GM19452 (cell line): ENCODE measurements around the gene EHD3.

Source experiments
- ATAC-seq: cut with Tn5 transposase; IDR thresholded peaks from one replicate; pipeline ENCODE4 v1.9.1; 2021; ENCODE audit not compliant: unreplicated experiment

The EHD3 gene

GRCh38 chr2:31233741-31234682, at the start of gene EHD3:
Gene EHD3 (plus strand): TSS chr2:31234152. CDS start chr2:31234622, 470 bp downstream.
- ATAC-seq: peak; percentile 96

- ATAC-seq: no peak
These were observed 46.8 kb upstream of the EHD3 start for GRCh38 chr2:31187166-31187565.

- no peak for ATAC-seq
These were observed 45.8 kb upstream of the EHD3 start for GRCh38 chr2:31188131-31188530.

GRCh38 chr2:31189141-31189540, 44.8 kb upstream of the EHD3 start:
- ATAC-seq: no peak

- ATAC-seq: no peak
These were observed 43.8 kb upstream of the EHD3 start for GRCh38 chr2:31190188-31190587.

- no peak for ATAC-seq
These were observed 42.0 kb upstream of the EHD3 start for GRCh38 chr2:31191931-31192330.

GRCh38 chr2:31192396-31192795, 41.6 kb upstream of the EHD3 start:
- no peak for ATAC-seq

- no peak for ATAC-seq
These were observed 41.0 kb upstream of the EHD3 start for GRCh38 chr2:31192851-31193392.

- no peak for ATAC-seq
These were observed 40.1 kb upstream of the EHD3 start for GRCh38 chr2:31193806-31194205.

- ATAC-seq: no peak
These were observed 37.3 kb upstream of the EHD3 start for GRCh38 chr2:31196622-31197021.

GRCh38 chr2:31197166-31197565, 36.8 kb upstream of the EHD3 start:
- no peak for ATAC-seq

GRCh38 chr2:31197669-31198068, 36.3 kb upstream of the EHD3 start:
- no peak for ATAC-seq

GRCh38 chr2:31199206-31199605, 34.7 kb upstream of the EHD3 start:
- no peak for ATAC-seq

GRCh38 chr2:31200972-31201371, 33.0 kb upstream of the EHD3 start:
- no peak for ATAC-seq

GRCh38 chr2:31202041-31202440, 31.9 kb upstream of the EHD3 start:
- ATAC-seq: no peak

GRCh38 chr2:31202833-31203232, 31.1 kb upstream of the EHD3 start:
- ATAC-seq: no peak

- ATAC-seq: no peak
These were observed 30.0 kb upstream of the EHD3 start for GRCh38 chr2:31203916-31204315.

- no peak for ATAC-seq
These were observed 29.2 kb upstream of the EHD3 start for GRCh38 chr2:31204783-31205182.

- ATAC-seq: no peak
These were observed 28.8 kb upstream of the EHD3 start for GRCh38 chr2:31205186-31205585.

- no peak for ATAC-seq
These were observed 28.3 kb upstream of the EHD3 start for GRCh38 chr2:31205613-31206012.

GRCh38 chr2:31207790-31208189, 26.2 kb upstream of the EHD3 start:
- ATAC-seq: no peak

GRCh38 chr2:31208240-31208639, 25.7 kb upstream of the EHD3 start:
- no peak for ATAC-seq
